Measurements from ENCODE around the gene GALNT6. TPM values are rescaled to one million over a fixed set of nuclear protein-coding genes. Genes with fewer than 3 reads are reported as not detected.

The GALNT6 gene
- total RNA-seq, 3 donors from 2014 or later (not counting 1 experiment from before 2014, with no cell fraction given), result 19.3 to 38.5 (median 33.9) TPM

DNA sequence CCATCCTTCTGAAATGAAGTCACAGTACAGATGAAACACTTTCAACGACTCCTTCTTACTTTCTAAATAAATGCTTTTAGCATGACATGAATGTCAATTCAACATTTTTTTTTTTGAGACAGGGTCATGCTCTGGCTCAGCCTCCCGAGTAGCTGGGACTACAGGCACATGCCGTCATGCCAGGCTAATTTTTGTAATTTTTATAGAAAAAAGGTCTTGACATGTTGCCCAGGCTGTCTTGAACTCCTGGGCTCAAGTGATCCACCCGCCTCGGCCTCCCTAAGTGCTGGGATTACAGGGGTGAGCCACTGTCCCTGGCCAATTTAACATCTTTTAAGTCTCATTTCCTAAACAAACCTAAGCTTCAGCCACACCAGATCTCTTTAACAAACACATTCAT is 16.4 kb downstream of the GALNT6 start:
- H3K27ac Mint-ChIP-seq, result peak overlapping the region in 1 of 2 donors; percentile 51
- H3K27me3 Mint-ChIP-seq (ENCODE audit: low read depth in 2 of 2), result no peaks in the 10 kb centered on the region
- no peak for ATAC-seq
- H3K4me3 Mint-ChIP-seq, result no peak overlapping the region
- no peaks in the 10 kb centered on the region for H3K9me3 Mint-ChIP-seq
- peaks cover 20% of the 10 kb centered on the region for H3K36me3 Mint-ChIP-seq
- H3K4me3 ChIP-seq (ENCODE audit: low read length), result no peak overlapping the region
- TF ChIP-seq, protein P1, sequence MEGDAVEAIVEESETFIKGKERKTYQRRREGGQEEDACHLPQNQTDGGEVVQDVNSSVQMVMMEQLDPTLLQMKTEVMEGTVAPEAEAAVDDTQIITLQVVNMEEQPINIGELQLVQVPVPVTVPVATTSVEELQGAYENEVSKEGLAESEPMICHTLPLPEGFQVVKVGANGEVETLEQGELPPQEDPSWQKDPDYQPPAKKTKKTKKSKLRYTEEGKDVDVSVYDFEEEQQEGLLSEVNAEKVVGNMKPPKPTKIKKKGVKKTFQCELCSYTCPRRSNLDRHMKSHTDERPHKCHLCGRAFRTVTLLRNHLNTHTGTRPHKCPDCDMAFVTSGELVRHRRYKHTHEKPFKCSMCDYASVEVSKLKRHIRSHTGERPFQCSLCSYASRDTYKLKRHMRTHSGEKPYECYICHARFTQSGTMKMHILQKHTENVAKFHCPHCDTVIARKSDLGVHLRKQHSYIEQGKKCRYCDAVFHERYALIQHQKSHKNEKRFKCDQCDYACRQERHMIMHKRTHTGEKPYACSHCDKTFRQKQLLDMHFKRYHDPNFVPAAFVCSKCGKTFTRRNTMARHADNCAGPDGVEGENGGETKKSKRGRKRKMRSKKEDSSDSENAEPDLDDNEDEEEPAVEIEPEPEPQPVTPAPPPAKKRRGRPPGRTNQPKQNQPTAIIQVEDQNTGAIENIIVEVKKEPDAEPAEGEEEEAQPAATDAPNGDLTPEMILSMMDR (IDR thresholded peaks at IDR 0.05), result no peak
- H3K27me3 ChIP-seq (ENCODE audit: control insufficient read depth, insufficient read depth, low read length), result no peaks in the 10 kb centered on the region
- peaks cover 44% of the 10 kb centered on the region for H3K36me3 ChIP-seq (ENCODE audit: control insufficient read depth, insufficient read depth, low read length)
- H3K4me1 Mint-ChIP-seq, result peaks cover 12 to 29% of the 10 kb centered on the region in 2 donors
- H3K9me3 ChIP-seq (ENCODE audit: control insufficient read depth, insufficient read depth, low read length), result no peaks in the 10 kb centered on the region
- H3K27ac ChIP-seq (ENCODE audit: low read length), result no peak overlapping the region
- 94% methylated on average over 5 of the region's 5 CpGs for WGBS (ENCODE audit: insufficient coverage)
- no peak for DNase-seq
- H3K4me1 ChIP-seq (ENCODE audit: control insufficient read depth, insufficient read depth, low read length), result peaks cover 5% of the 10 kb centered on the region
- intact Hi-C loops (cut with micrococcal nuclease), result no loop called here

DNA sequence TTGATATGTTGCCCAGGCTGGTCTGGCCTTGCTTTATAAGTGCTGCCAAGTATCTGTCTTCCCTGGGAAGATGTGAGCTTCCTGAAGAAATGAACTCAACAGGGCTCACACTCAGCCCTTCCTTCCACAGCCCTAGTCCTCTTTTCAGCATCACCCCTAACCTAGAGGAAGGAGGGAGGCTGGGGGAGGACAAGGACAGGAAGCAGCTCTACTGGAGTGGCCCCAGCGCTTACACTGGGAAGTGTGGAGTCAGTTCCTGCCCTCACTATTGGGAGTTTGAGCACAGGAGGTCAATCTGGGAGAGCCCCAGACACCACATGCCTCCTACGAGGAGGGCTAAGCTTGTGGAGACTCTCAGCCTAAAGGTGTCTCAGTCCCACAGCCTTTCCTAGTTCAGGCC is 16.8 kb downstream of the GALNT6 start:
- no peak for ATAC-seq
- H3K9me3 ChIP-seq (ENCODE audit: control insufficient read depth, insufficient read depth, low read length), result no peaks in the 10 kb centered on the region
- TF ChIP-seq, protein P1 (IDR thresholded peaks at IDR 0.05), result no peak
- Mint-ChIP-seq H3K36me3 (peaks cover 20% of the 10 kb centered on the region), H3K27ac (no peak overlapping the region), H3K27me3 (ENCODE audit: low read depth in 2 of 2) (no peaks in the 10 kb centered on the region), H3K4me1 (peaks cover 17 to 34% of the 10 kb centered on the region in 2 donors), H3K4me3 (no peak overlapping the region), H3K9me3 (no peaks in the 10 kb centered on the region)
- intact Hi-C loops (cut with micrococcal nuclease), result no loop called here
- H3K27ac ChIP-seq (ENCODE audit: low read length), result no peak overlapping the region
- H3K27me3 ChIP-seq (ENCODE audit: control insufficient read depth, insufficient read depth, low read length), result no peaks in the 10 kb centered on the region
- DNase-seq, result no peak
- H3K4me3 ChIP-seq (ENCODE audit: low read length), result no peak overlapping the region
- 96% methylated on average over 2 of the region's 2 CpGs for WGBS (ENCODE audit: insufficient coverage)
- H3K36me3 ChIP-seq (ENCODE audit: control insufficient read depth, insufficient read depth, low read length), result peaks cover 40% of the 10 kb centered on the region
- H3K4me1 ChIP-seq (ENCODE audit: control insufficient read depth, insufficient read depth, low read length), result peaks cover 10% of the 10 kb centered on the region

DNA sequence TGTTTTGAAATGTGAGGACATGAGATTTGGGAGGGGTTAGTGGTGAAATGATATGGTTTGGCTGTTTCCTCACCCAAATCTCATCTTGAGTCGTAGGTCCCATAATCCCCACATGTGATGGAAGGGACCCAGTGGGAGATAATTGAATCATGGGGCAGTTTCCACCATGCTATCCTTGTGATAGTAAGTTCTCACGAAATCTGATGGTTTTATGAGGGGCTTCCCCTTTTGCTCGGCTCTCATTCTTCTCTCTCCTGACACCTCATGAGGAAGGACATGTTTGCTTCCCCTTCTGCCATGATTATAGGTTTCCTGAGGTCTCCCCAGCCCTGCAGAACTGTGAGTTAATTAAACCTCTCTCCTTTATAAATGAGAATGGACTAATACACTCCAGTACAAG is 18.0 kb downstream of the GALNT6 start:
- DNase-seq, result no peak
- H3K36me3 Mint-ChIP-seq, result peaks cover 19% of the 10 kb centered on the region
- H3K9me3 Mint-ChIP-seq, result no peaks in the 10 kb centered on the region
- intact Hi-C loops (cut with micrococcal nuclease), result no loop called here
- no peaks in the 10 kb centered on the region for H3K27me3 Mint-ChIP-seq (ENCODE audit: low read depth in 2 of 2)
- no peak overlapping the region for H3K4me3 ChIP-seq (ENCODE audit: low read length)
- H3K4me3 Mint-ChIP-seq, result no peak overlapping the region
- WGBS (ENCODE audit: insufficient coverage), result 71% methylated on average over 2 of the region's 3 CpGs
- no peak for ATAC-seq
- no peaks in the 10 kb centered on the region for H3K9me3 ChIP-seq (ENCODE audit: control insufficient read depth, insufficient read depth, low read length)
- peak overlapping the region in 1 of 2 donors; percentile 13 for H3K27ac Mint-ChIP-seq
- peaks cover 27 to 44% of the 10 kb centered on the region in 2 donors for H3K4me1 Mint-ChIP-seq
- no peaks in the 10 kb centered on the region for H3K27me3 ChIP-seq (ENCODE audit: control insufficient read depth, insufficient read depth, low read length)
- TF ChIP-seq, protein P1 (IDR thresholded peaks at IDR 0.05), result no peak
- peaks cover 31% of the 10 kb centered on the region for H3K36me3 ChIP-seq (ENCODE audit: control insufficient read depth, insufficient read depth, low read length)
- H3K27ac ChIP-seq (ENCODE audit: low read length), result no peak overlapping the region
- peaks cover 22% of the 10 kb centered on the region for H3K4me1 ChIP-seq (ENCODE audit: control insufficient read depth, insufficient read depth, low read length)

DNA sequence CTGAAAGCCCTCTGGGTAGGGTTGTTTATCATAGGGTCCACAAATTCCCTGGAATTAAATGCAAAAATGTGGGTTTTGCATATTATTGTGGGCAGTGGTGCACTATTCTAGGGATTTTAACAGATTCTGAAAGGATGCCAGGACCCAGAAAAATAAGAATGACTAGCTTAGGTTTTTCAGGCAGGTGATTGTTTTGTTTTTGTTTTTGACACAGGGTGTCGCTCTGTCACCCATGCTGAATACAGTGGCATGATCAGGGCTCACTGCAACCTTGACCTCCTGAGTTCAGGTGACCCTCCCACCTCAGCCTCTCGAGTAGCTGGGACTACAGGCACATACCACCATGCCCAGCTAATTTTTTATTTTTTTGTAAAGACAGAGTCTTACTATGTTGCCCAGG is 19.2 kb downstream of the GALNT6 start:
- no peak overlapping the region for H3K4me3 Mint-ChIP-seq
- no peaks in the 10 kb centered on the region for H3K27me3 ChIP-seq (ENCODE audit: control insufficient read depth, insufficient read depth, low read length)
- TF ChIP-seq, protein P1 (IDR thresholded peaks at IDR 0.05), result no peak
- H3K4me1 Mint-ChIP-seq, result peaks cover 33 to 40% of the 10 kb centered on the region in 2 donors
- no peak overlapping the region for H3K4me3 ChIP-seq (ENCODE audit: low read length)
- DNase-seq (no peak), ATAC-seq (no peak)
- no peaks in the 10 kb centered on the region for H3K9me3 ChIP-seq (ENCODE audit: control insufficient read depth, insufficient read depth, low read length)
- no peak overlapping the region for H3K27ac ChIP-seq (ENCODE audit: low read length)
- H3K9me3 Mint-ChIP-seq, result no peaks in the 10 kb centered on the region
- peaks cover 20% of the 10 kb centered on the region for H3K36me3 ChIP-seq (ENCODE audit: control insufficient read depth, insufficient read depth, low read length)
- WGBS (ENCODE audit: insufficient coverage), result 85% methylated on average over 2 of the region's 2 CpGs
- peaks cover 30% of the 10 kb centered on the region for H3K4me1 ChIP-seq (ENCODE audit: control insufficient read depth, insufficient read depth, low read length)
- intact Hi-C loops (cut with micrococcal nuclease), result no loop called here
- peak overlapping the region; percentile 18 to 69 for H3K27ac Mint-ChIP-seq
- H3K36me3 Mint-ChIP-seq, result peaks cover 9% of the 10 kb centered on the region
- H3K27me3 Mint-ChIP-seq (ENCODE audit: low read depth in 2 of 2), result no peaks in the 10 kb centered on the region

All from natural killer cell (primary cell).